ENCODE data around the gene INTS3.
"Not testable (repeated sequence)": the region's sequence is repeated elsewhere in the genome, so short reads cannot be mapped to it uniquely, and the experiment has no call there.

The INTS3 gene

DNA sequence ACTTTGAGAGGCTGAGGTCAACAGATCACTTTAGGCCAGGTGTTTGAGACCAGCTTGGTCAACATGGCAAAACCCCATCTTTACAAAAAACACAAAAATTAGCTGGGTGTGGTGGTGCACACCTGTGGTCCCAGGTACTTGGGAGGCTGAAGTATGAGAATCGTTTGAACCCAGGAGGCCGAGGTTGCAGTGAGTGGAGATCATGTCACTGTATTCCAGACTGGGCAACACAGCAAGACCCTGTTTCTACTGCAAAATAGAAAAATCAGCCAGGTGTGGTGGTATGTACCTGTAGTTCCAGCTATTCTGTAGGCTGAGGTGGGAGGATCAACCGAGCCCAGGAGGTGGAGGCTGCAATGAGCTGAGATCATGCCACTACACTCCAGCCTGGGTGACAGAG, 4.2 kb upstream of the INTS3 start:
- Histone ChIP-seq H3K4me3 (ENCODE audit: low read depth, low read length) (no peak overlapping the region), H3K36me3 (ENCODE audit: control insufficient read depth in 2 of 2, insufficient read depth in 1 of 2, low read length in 2 of 2) (no peaks in the 10 kb centered on the region), H3K9me3 (ENCODE audit: control insufficient read depth, insufficient read depth, low read depth, low read length) (no peaks in the 10 kb centered on the region), H3K27ac (ENCODE audit: extremely low read depth, low read depth, low read length) (no peak overlapping the region), H3K4me1 (ENCODE audit: control insufficient read depth, insufficient read depth, low read length) (no peaks in the 10 kb centered on the region)
- POLR2A ChIA-PET: no interaction called here
- CTCF ChIA-PET: no interaction called here
- no peak for TF ChIP-seq ZNF585B (tag by site-specific recombination; IDR thresholded peaks at IDR 0.05)
- TF ChIP-seq, protein P1, sequence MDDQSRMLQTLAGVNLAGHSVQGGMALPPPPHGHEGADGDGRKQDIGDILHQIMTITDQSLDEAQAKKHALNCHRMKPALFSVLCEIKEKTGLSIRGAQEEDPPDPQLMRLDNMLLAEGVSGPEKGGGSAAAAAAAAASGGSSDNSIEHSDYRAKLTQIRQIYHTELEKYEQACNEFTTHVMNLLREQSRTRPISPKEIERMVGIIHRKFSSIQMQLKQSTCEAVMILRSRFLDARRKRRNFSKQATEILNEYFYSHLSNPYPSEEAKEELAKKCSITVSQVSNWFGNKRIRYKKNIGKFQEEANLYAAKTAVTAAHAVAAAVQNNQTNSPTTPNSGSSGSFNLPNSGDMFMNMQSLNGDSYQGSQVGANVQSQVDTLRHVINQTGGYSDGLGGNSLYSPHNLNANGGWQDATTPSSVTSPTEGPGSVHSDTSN (CRISPR knock-in tag; IDR thresholded peaks at IDR 0.05): no peak
- TF ChIP-seq ZNF521 (tag by site-specific recombination; IDR thresholded peaks at IDR 0.05): no peak
- no peak for TF ChIP-seq ZNF138 (tag by site-specific recombination; IDR thresholded peaks at IDR 0.05; ENCODE audit: borderline replicate concordance)
- no peak for TF ChIP-seq SALL2 (tag by site-specific recombination; IDR thresholded peaks at IDR 0.05; ENCODE audit: borderline replicate concordance)
- TF ChIP-seq ZNF121 (tag by site-specific recombination; IDR thresholded peaks at IDR 0.05): peak; percentile 87
- no peak for TF ChIP-seq ZBTB21 (tag by site-specific recombination; IDR thresholded peaks at IDR 0.05)
- TF ChIP-seq, protein P2, sequence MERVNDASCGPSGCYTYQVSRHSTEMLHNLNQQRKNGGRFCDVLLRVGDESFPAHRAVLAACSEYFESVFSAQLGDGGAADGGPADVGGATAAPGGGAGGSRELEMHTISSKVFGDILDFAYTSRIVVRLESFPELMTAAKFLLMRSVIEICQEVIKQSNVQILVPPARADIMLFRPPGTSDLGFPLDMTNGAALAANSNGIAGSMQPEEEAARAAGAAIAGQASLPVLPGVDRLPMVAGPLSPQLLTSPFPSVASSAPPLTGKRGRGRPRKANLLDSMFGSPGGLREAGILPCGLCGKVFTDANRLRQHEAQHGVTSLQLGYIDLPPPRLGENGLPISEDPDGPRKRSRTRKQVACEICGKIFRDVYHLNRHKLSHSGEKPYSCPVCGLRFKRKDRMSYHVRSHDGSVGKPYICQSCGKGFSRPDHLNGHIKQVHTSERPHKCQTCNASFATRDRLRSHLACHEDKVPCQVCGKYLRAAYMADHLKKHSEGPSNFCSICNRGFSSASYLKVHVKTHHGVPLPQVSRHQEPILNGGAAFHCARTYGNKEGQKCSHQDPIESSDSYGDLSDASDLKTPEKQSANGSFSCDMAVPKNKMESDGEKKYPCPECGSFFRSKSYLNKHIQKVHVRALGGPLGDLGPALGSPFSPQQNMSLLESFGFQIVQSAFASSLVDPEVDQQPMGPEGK (tag by site-specific recombination; IDR thresholded peaks at IDR 0.05): no peak

DNA sequence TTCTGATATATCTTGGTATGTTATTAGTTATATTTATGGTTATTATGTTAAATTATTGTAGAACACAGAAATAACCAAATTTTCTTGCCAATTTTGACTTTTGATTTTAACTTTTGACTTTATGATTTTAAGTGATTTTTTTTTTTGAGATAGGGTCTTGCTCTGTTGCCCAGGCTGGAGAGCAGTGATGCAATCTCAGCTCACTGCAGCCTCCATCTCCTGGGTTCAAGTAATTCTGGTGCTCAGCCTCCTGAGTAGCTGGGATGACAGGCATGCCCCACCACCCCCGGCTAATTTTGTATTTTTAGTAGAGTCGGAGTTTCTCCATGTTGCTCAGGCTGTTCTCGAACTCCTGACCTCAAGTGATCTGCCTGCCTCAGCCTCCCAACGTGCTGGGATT, 3.2 kb upstream of the INTS3 start:
- TF ChIP-seq ZNF121 (tag by site-specific recombination; IDR thresholded peaks at IDR 0.05): peak; percentile 84
- CTCF ChIA-PET: interaction anchor here (0.7 kb wide), 1 partner anchor 217 kb away, joined by 3 read pairs; no protein-coding TSS in a partner anchor
- H3K4me1 ChIP-seq (ENCODE audit: control insufficient read depth, insufficient read depth, low read length); H3K36me3 ChIP-seq (ENCODE audit: control insufficient read depth in 2 of 2, insufficient read depth in 1 of 2, low read length in 2 of 2); H3K9me3 ChIP-seq (ENCODE audit: control insufficient read depth, insufficient read depth, low read depth, low read length); H3K4me3 ChIP-seq (ENCODE audit: low read depth, low read length); H3K27ac ChIP-seq (ENCODE audit: extremely low read depth, low read depth, low read length); POLR2A ChIA-PET: not testable (repeated sequence)

DNA sequence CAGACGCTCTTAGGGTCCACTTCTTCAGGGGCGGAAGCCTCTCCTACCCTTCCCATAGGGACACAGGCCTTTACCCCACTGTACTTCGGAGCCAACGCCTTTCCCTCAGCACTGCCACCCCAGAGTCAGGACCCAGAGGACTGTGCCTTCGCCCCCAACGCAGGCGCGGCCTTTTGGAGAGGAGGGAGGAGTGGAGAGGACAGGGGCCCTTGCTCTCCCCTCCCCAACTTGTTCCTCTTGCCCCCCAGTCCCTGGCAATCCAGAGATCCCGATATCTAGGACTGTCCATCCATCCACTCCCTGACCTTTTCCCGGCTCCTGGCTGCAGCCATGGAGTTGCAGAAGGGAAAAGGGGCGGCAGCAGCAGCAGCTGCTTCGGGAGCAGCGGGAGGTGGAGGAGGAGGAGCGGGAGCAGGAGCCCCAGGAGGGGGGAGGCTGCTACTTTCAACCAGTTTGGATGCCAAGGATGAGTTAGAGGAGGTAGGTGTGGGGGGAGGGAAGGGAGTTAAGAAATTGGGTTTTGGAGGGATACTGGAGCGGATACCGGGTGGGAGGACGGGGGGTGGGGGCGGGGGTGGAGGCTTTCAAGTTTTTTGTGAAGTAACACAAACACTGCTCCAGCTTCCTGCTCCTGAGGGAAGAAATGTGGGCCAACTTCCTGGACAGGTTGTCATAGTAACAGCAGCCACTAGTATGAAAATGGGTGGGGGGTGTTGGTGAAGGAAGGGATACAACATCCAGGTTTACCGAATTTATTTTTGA, 636 bp downstream of the INTS3 start:
- H3K4me1 ChIP-seq (ENCODE audit: control insufficient read depth, insufficient read depth, low read length): peaks cover 3% of the 10 kb centered on the region; the same call in 1 of the 2 replicates
- H3K27ac ChIP-seq (ENCODE audit: extremely low read depth, low read depth, low read length): peak overlapping the region; percentile 85
- ChIA-PET POLR2A (interaction anchor here (0.7 to 2.0 kb wide), 20 partner anchors 8 to 752 kb away, joined by 3 to 14 read pairs (median 4); partner anchors contain the start of genes CHTOP, ILF2, RAB13 and RPS27), CTCF (interaction anchor here (0.6 to 1.5 kb wide), 6 partner anchors 9 to 56 kb away, joined by 4 read pairs; no protein-coding TSS in a partner anchor)
- peak overlapping the region; percentile 76 for H3K4me3 ChIP-seq (ENCODE audit: low read depth, low read length)
- no peaks in the 10 kb centered on the region for H3K9me3 ChIP-seq (ENCODE audit: control insufficient read depth, insufficient read depth, low read depth, low read length)
- H3K36me3 ChIP-seq (ENCODE audit: control insufficient read depth in 2 of 2, insufficient read depth in 1 of 2, low read length in 2 of 2): peaks cover 0 to 24% of the 10 kb centered on the region in 2 experiments; a peak in 2 of 3 replicates
- TF ChIP-seq, protein P2 (tag by site-specific recombination; IDR thresholded peaks at IDR 0.05): peak; percentile 51; the same call in 1 of the 2 replicates
- TF ChIP-seq, protein P3, sequence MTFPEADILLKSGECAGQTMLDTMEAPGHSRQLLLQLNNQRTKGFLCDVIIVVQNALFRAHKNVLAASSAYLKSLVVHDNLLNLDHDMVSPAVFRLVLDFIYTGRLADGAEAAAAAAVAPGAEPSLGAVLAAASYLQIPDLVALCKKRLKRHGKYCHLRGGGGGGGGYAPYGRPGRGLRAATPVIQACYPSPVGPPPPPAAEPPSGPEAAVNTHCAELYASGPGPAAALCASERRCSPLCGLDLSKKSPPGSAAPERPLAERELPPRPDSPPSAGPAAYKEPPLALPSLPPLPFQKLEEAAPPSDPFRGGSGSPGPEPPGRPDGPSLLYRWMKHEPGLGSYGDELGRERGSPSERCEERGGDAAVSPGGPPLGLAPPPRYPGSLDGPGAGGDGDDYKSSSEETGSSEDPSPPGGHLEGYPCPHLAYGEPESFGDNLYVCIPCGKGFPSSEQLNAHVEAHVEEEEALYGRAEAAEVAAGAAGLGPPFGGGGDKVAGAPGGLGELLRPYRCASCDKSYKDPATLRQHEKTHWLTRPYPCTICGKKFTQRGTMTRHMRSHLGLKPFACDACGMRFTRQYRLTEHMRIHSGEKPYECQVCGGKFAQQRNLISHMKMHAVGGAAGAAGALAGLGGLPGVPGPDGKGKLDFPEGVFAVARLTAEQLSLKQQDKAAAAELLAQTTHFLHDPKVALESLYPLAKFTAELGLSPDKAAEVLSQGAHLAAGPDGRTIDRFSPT (tag by site-specific recombination; IDR thresholded peaks at IDR 0.05): peak; percentile 29; the same call in 1 of the 2 replicates
- TF ChIP-seq ZNF335 (tag by site-specific recombination; conservative IDR thresholded peaks at IDR 0.05) (peak; percentile 66), ZIC2 (tag by site-specific recombination; IDR thresholded peaks at IDR 0.05) (peak; percentile 58), ZNF391 (tag by site-specific recombination; IDR thresholded peaks at IDR 0.05; ENCODE audit: borderline replicate concordance, low read depth) (no peak), GLIS1 (tag by site-specific recombination; IDR thresholded peaks at IDR 0.05) (peak; percentile 49; the same call in 1 of the 2 replicates), SP2 (tag by site-specific recombination; IDR thresholded peaks at IDR 0.05) (peak; percentile 37), SETDB1 (IDR thresholded peaks at IDR 0.05; ENCODE audit: insufficient read length, low read length) (no peak), EGR2 (tag by site-specific recombination; IDR thresholded peaks at IDR 0.05; ENCODE audit: low read depth) (peak; percentile 55), ZBTB17 (tag by site-specific recombination; IDR thresholded peaks at IDR 0.05) (peak; percentile 30; the same call in 1 of the 2 replicates), ZSCAN16 (tag by site-specific recombination; IDR thresholded peaks at IDR 0.05) (no peak)
- TF ChIP-seq, protein P4, sequence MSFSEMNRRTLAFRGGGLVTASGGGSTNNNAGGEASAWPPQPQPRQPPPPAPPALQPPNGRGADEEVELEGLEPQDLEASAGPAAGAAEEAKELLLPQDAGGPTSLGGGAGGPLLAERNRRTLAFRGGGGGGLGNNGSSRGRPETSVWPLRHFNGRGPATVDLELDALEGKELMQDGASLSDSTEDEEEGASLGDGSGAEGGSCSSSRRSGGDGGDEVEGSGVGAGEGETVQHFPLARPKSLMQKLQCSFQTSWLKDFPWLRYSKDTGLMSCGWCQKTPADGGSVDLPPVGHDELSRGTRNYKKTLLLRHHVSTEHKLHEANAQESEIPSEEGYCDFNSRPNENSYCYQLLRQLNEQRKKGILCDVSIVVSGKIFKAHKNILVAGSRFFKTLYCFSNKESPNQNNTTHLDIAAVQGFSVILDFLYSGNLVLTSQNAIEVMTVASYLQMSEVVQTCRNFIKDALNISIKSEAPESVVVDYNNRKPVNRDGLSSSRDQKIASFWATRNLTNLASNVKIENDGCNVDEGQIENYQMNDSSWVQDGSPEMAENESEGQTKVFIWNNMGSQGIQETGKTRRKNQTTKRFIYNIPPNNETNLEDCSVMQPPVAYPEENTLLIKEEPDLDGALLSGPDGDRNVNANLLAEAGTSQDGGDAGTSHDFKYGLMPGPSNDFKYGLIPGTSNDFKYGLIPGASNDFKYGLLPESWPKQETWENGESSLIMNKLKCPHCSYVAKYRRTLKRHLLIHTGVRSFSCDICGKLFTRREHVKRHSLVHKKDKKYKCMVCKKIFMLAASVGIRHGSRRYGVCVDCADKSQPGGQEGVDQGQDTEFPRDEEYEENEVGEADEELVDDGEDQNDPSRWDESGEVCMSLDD (tag by site-specific recombination; IDR thresholded peaks at IDR 0.05): 0 out of 2 replicates have a peak, but pooled peaks have one; percentile 51
